GM12875 (cell line): Measurements from ENCODE around the gene RUNX1.

Experiments used
- H3K4me3 ChIP-seq: one replicate; pipeline ENCODE4 v1.5.1; 2011; ENCODE audit warnings: low read depth, low read length, control low read depth
- CTCF ChIP-seq: IDR thresholded peaks from 2 replicates; pipeline ENCODE4 v1.5.1; 2011; ENCODE audit warnings: low read depth, mild to moderate bottlenecking, control low read depth, inconsistent platforms, low read length, moderate library complexity, borderline replicate concordance; ENCODE audit not compliant: insufficient read depth

Gene RUNX1

GRCh38 chr21:35017256-35017655 is 31.8 kb downstream of the RUNX1 start:
- no peak overlapping the region for H3K4me3 ChIP-seq
- no peak for TF ChIP-seq CTCF

GRCh38 chr21:35016517-35017188 is 32.4 kb downstream of the RUNX1 start:
- TF ChIP-seq CTCF, result no peak
- no peak overlapping the region for H3K4me3 ChIP-seq

- TF ChIP-seq CTCF, result no peak
- H3K4me3 ChIP-seq, result no peak overlapping the region
Measured at GRCh38 chr21:35016071-35016470, 33.0 kb downstream of the RUNX1 start.

GRCh38 chr21:35015435-35016024 is 33.6 kb downstream of the RUNX1 start:
- H3K4me3 ChIP-seq, result no peak overlapping the region
- TF ChIP-seq CTCF, result no peak

GRCh38 chr21:35014302-35015041 is 34.6 kb downstream of the RUNX1 start:
- H3K4me3 ChIP-seq, result no peak overlapping the region

GRCh38 chr21:35011681-35012080 is 37.4 kb downstream of the RUNX1 start:
- H3K4me3 ChIP-seq, result no peak overlapping the region
- no peak for TF ChIP-seq CTCF

More at GRCh38 chr21:35014302-35015041, 34.6 kb downstream of the RUNX1 start:
- no peak for TF ChIP-seq CTCF
